Progenitor cell of endocrine pancreas (in vitro differentiated cells): Measurements from ENCODE around the gene OGDHL. TPM values are rescaled to one million over a fixed set of nuclear protein-coding genes. Genes with fewer than 3 reads are reported as not detected.

Experiments used
- DNase-seq: peaks from one replicate; pipeline ENCODE4 v3.0.0; 2021; ENCODE audit warnings: low spot score; ENCODE audit not compliant: unreplicated experiment
- H3K27ac Mint-ChIP-seq: 2 replicates; pipeline ENCODE4 v1.8.0; 2021; ENCODE audit warnings: mild to moderate bottlenecking, moderate library complexity, mixed read lengths
- H3K27me3 Mint-ChIP-seq: 2 replicates; pipeline ENCODE4 v1.8.0; 2021; ENCODE audit warnings: mixed read lengths
- H3K36me3 Mint-ChIP-seq: 2 replicates; pipeline ENCODE4 v1.8.0; 2022; ENCODE audit warnings: mixed read lengths; ENCODE audit not compliant: insufficient read depth
- H3K4me1 Mint-ChIP-seq: 2 replicates; pipeline ENCODE4 v1.8.0; 2021; ENCODE audit warnings: low read depth, mixed read lengths
- H3K4me3 Mint-ChIP-seq: 2 replicates; pipeline ENCODE4 v1.8.0; 2021; ENCODE audit warnings: low read depth, mild to moderate bottlenecking, moderate library complexity, mixed read lengths
- H3K9me3 Mint-ChIP-seq: 2 replicates; pipeline ENCODE4 v1.8.0; 2021; ENCODE audit warnings: low read depth, mixed read lengths
- CTCF ChIP-seq: fragments of 200-600 bp; sonication (generic); IDR thresholded peaks from one replicate; pipeline ENCODE4 v1.5.0; 2021; ENCODE audit warnings: antibody characterized with exemption, mild to moderate bottlenecking; ENCODE audit not compliant: unreplicated experiment
- total RNA-seq: library from RNA; stranded (reverse); gene quantifications from 2 replicates; pipeline ENCODE4 v1.2.1, GENCODE V29; 2021

The OGDHL gene
- total RNA-seq, 1 donor from 2014 or later: 9.1 TPM

DNA sequence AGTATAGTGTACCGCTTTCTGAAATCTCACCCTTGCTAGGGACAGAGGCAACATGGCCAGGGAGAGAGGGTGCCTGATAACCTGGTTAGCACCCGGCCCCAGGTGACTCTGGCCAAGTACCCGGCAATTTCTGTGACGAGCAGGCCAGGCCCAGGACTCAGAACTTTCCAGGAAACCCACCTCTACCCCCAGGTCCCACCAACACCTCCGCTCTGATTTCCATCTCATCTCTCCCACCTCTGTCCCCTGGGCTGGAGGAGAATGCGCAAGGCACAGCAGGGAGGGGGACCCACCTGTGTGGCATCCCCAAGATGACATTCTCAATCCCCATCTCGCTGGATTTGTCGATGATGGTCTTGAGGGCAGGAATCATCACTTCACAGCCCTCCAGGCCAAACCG, 11.6 kb downstream of the OGDHL start:
- DNase-seq: no peak
- Mint-ChIP-seq H3K9me3 (no peaks in the 10 kb centered on the region), H3K4me3 (no peak overlapping the region), H3K36me3 (peaks cover 1% of the 10 kb centered on the region), H3K4me1 (no peaks in the 10 kb centered on the region), H3K27me3 (no peaks in the 10 kb centered on the region), H3K27ac (no peak overlapping the region)
- no peak for TF ChIP-seq CTCF

GRCh38 chr10:49749556-49750491, 12.3 kb downstream of the OGDHL start:
- no peak for DNase-seq

GRCh38 chr10:49749144-49749543, 13.0 kb downstream of the OGDHL start:
- Mint-ChIP-seq H3K36me3 (no peaks in the 10 kb centered on the region), H3K27ac (no peak overlapping the region), H3K4me3 (no peak overlapping the region), H3K9me3 (no peaks in the 10 kb centered on the region), H3K4me1 (no peaks in the 10 kb centered on the region), H3K27me3 (no peaks in the 10 kb centered on the region)
- no peak for DNase-seq
- no peak for TF ChIP-seq CTCF

More at GRCh38 chr10:49749556-49750491, 12.3 kb downstream of the OGDHL start:
- H3K27me3 Mint-ChIP-seq: no peaks in the 10 kb centered on the region
- TF ChIP-seq CTCF: no peak
- H3K27ac Mint-ChIP-seq: no peak overlapping the region
- H3K9me3 Mint-ChIP-seq: no peaks in the 10 kb centered on the region
- H3K4me3 Mint-ChIP-seq: no peak overlapping the region
- peaks cover 1% of the 10 kb centered on the region for H3K36me3 Mint-ChIP-seq
- no peaks in the 10 kb centered on the region for H3K4me1 Mint-ChIP-seq

- H3K27me3 Mint-ChIP-seq: no peaks in the 10 kb centered on the region
- H3K36me3 Mint-ChIP-seq: no peaks in the 10 kb centered on the region
These were observed 14.1 kb downstream of the OGDHL start for GRCh38 chr10:49748006-49748405.

GRCh38 chr10:49747303-49747646, 14.8 kb downstream of the OGDHL start:
- Mint-ChIP-seq H3K4me1 (no peaks in the 10 kb centered on the region), H3K27me3 (no peaks in the 10 kb centered on the region), H3K4me3 (no peak overlapping the region), H3K27ac (no peak overlapping the region), H3K9me3 (no peaks in the 10 kb centered on the region), H3K36me3 (no peaks in the 10 kb centered on the region)
- DNase-seq: no peak
- no peak for TF ChIP-seq CTCF

More at GRCh38 chr10:49748006-49748405, 14.1 kb downstream of the OGDHL start:
- Mint-ChIP-seq H3K27ac (no peak overlapping the region), H3K4me3 (no peak overlapping the region), H3K9me3 (no peaks in the 10 kb centered on the region), H3K4me1 (no peaks in the 10 kb centered on the region)
- TF ChIP-seq CTCF: no peak
- DNase-seq: no peak
